Peyer's patch (tissue), 4 donors: ENCODE results near the gene CACNG8.

ENCODE experiments used
- POLR2A ChIP-seq, 2 donors: fragments of 450-650 bp; IDR thresholded peaks; one replicate each; pipeline ENCODE4 v1.5.1; 2017; ENCODE audit warnings: antibody characterized with exemption in 2 of 2, mild to moderate bottlenecking in 2 of 2, moderate library complexity in 2 of 2
- TF ChIP-seq, protein P1 (sequence below), 6 experiments: fragments of 450-650 bp in 4 of 6; fragments of 200-600 bp in 2 of 6; sonication (generic) in 1 of 6; IDR thresholded peaks; one replicate each; pipeline ENCODE4 v1.5.1; 2017 to 2019; ENCODE audit warnings: antibody characterized with exemption in 6 of 6, mild to moderate bottlenecking in 3 of 6, moderate library complexity in 1 of 6

DNA sequence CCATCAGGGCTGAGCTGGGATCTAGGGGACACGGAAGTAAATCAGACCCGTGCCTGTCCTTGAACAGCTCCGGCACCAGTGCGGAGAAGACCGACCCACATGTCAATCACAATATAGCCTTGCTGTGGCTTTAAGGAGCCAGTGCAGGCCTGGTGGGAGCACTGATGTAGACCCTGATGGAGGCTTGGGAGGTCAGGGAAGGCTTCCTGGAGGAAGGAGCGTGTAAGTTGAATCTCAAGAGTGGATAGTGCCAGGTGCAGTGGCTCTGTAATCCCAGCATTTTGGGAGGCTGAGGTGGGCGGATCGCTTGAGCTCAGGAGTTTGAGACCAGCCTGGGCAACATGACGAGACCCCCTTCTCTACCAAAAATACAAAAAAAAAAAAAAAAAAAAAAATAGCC, 10.8 kb upstream of the CACNG8 start:
- TF ChIP-seq, protein P1, sequence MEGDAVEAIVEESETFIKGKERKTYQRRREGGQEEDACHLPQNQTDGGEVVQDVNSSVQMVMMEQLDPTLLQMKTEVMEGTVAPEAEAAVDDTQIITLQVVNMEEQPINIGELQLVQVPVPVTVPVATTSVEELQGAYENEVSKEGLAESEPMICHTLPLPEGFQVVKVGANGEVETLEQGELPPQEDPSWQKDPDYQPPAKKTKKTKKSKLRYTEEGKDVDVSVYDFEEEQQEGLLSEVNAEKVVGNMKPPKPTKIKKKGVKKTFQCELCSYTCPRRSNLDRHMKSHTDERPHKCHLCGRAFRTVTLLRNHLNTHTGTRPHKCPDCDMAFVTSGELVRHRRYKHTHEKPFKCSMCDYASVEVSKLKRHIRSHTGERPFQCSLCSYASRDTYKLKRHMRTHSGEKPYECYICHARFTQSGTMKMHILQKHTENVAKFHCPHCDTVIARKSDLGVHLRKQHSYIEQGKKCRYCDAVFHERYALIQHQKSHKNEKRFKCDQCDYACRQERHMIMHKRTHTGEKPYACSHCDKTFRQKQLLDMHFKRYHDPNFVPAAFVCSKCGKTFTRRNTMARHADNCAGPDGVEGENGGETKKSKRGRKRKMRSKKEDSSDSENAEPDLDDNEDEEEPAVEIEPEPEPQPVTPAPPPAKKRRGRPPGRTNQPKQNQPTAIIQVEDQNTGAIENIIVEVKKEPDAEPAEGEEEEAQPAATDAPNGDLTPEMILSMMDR (IDR thresholded peaks at IDR 0.05): no peak
- no peak for TF ChIP-seq POLR2A (IDR thresholded peaks at IDR 0.05)
